PFSK-1 (cell line): ENCODE data around the gene NDUFC2.

Source experiments
- POLR2AphosphoS5 ChIP-seq: IDR thresholded peaks from 2 replicates; pipeline ENCODE4 v1.6.1; 2012; ENCODE audit warnings: low read depth, mild to moderate bottlenecking, control low read depth, low read length, moderate library complexity
- SIN3A ChIP-seq: IDR thresholded peaks from 2 replicates; pipeline ENCODE4 v1.6.1; 2012; ENCODE audit warnings: mild to moderate bottlenecking, low read length, moderate library complexity, borderline replicate concordance; ENCODE audit not compliant: insufficient read depth
- TF ChIP-seq, protein P1 (sequence below), 2 experiments: IDR thresholded peaks; 2 replicates each; pipeline versions ENCODE4 v1.6.1 to v1.8.0; 2011 to 2012; ENCODE audit warnings: low read depth in 2 of 2, low read length in 2 of 2, control low read depth in 1 of 2, inconsistent platforms in 1 of 2, mild to moderate bottlenecking in 1 of 2, moderate library complexity in 1 of 2; ENCODE audit not compliant: insufficient read depth in 1 of 2

DNA sequence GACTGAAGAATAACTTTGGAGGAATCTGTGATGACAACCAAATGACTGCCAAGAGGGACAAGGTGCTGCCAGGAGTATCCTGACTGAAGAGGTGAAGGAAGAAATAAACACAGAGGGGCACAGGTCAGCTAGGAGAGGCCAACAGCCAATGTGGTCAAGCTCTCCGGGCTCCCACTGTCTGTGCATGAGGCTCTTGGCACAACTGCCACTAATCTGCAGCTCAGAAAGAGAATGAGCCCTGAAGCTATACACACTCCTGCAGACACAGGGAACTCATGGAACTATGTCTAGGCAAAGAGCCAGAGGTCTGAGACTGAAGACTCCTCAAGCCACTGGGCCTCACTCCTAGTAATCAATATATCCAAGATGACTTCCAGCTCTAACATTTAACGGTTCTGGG lies 9.0 kb downstream of the NDUFC2 start:
- no peak for TF ChIP-seq POLR2AphosphoS5
- no peak for TF ChIP-seq SIN3A
- TF ChIP-seq, protein P1, sequence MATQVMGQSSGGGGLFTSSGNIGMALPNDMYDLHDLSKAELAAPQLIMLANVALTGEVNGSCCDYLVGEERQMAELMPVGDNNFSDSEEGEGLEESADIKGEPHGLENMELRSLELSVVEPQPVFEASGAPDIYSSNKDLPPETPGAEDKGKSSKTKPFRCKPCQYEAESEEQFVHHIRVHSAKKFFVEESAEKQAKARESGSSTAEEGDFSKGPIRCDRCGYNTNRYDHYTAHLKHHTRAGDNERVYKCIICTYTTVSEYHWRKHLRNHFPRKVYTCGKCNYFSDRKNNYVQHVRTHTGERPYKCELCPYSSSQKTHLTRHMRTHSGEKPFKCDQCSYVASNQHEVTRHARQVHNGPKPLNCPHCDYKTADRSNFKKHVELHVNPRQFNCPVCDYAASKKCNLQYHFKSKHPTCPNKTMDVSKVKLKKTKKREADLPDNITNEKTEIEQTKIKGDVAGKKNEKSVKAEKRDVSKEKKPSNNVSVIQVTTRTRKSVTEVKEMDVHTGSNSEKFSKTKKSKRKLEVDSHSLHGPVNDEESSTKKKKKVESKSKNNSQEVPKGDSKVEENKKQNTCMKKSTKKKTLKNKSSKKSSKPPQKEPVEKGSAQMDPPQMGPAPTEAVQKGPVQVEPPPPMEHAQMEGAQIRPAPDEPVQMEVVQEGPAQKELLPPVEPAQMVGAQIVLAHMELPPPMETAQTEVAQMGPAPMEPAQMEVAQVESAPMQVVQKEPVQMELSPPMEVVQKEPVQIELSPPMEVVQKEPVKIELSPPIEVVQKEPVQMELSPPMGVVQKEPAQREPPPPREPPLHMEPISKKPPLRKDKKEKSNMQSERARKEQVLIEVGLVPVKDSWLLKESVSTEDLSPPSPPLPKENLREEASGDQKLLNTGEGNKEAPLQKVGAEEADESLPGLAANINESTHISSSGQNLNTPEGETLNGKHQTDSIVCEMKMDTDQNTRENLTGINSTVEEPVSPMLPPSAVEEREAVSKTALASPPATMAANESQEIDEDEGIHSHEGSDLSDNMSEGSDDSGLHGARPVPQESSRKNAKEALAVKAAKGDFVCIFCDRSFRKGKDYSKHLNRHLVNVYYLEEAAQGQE (IDR thresholded peaks at IDR 0.05; ENCODE audit: insufficient read depth in 1 of 2, low read depth in 2 of 2, low read length in 2 of 2), result no peak
